Fibroblast of lung (primary cell): ENCODE data around the gene NEK1.

ENCODE experiments used
- CTCF ChIP-seq, 2 donors: IDR thresholded peaks in 1 of 2; conservative IDR thresholded peaks in 1 of 2; 1 replicate in 1 of 2; 2 replicates in 1 of 2; pipeline ENCODE4 v1.5.1; 2011 to 2012; ENCODE audit warnings: low read length in 2 of 2, control low read depth in 1 of 2, inconsistent platforms in 1 of 2, low read depth in 1 of 2, mild to moderate bottlenecking in 1 of 2
- EZH2 ChIP-seq: IDR thresholded peaks from 2 replicates; pipeline ENCODE4 v1.5.1; 2012; ENCODE audit warnings: low read length, control low read depth, mild to moderate bottlenecking; ENCODE audit errors: missing control alignments

GRCh38 chr4:169604903-169605331 lies 7.5 kb downstream of the NEK1 start:
- TF ChIP-seq CTCF (conservative IDR thresholded peaks at IDR 0.05 in 1 of 2, IDR thresholded peaks at IDR 0.05 in 1 of 2; ENCODE audit: low read depth in 1 of 2, low read length in 2 of 2), result no peak
- TF ChIP-seq EZH2, result no peak
